A549 (cell line): ENCODE data around the gene CTIF.

Experiments used
- CHD4 ChIP-seq: fragments of 200-600 bp; sonication (generic); IDR thresholded peaks from 2 replicates; pipeline ENCODE4 v1.6.1; 2016; ENCODE audit warnings: antibody characterized with exemption, mild to moderate bottlenecking, borderline replicate concordance
- CTCF ChIP-seq: fragments of >200 bp; sonication (Bioruptor Twin); formaldehyde crosslinking; IDR thresholded peaks from 3 replicates; pipeline ENCODE4 v1.5.1; 2016
- GATA3 ChIP-seq: IDR thresholded peaks from 2 replicates; pipeline ENCODE4 v1.6.1; 2012; ENCODE audit warnings: borderline replicate concordance
- HEYL ChIP-seq: fragments of 250-450 bp; sonication (Bioruptor Pico); IDR thresholded peaks from 2 replicates; pipeline ENCODE4 v1.8.0; 2021; ENCODE audit warnings: mild to moderate bottlenecking, moderate library complexity
- MYC ChIP-seq: IDR thresholded peaks from 2 replicates; pipeline ENCODE4 v1.6.1; 2012; ENCODE audit warnings: mild to moderate bottlenecking, inconsistent platforms, low read length, improper control_type of control experiment, borderline replicate concordance
- NR3C1 ChIP-seq: fragments of >200 bp; sonication (Bioruptor Twin); formaldehyde crosslinking; IDR thresholded peaks from 3 replicates; pipeline ENCODE4 v1.6.1; 2017
- PBX3 ChIP-seq: IDR thresholded peaks from 2 replicates; pipeline ENCODE4 v1.6.1; 2012
- POLR2A ChIP-seq: IDR thresholded peaks from 2 replicates; pipeline ENCODE4 v1.6.1; 2012; ENCODE audit warnings: mild to moderate bottlenecking, low read length
- RFX5 ChIP-seq: fragments of 450-650 bp; IDR thresholded peaks from 2 replicates; pipeline ENCODE4 v1.7.1; 2014; ENCODE audit warnings: antibody characterized with exemption, mild to moderate bottlenecking, moderate library complexity
- RNF2 ChIP-seq: fragments of 200-600 bp; sonication (generic); IDR thresholded peaks from 2 replicates; pipeline ENCODE4 v1.6.1; 2016; ENCODE audit warnings: low read depth, mild to moderate bottlenecking, antibody characterized with exemption, moderate library complexity, borderline replicate concordance

- no peak for TF ChIP-seq MYC
- TF ChIP-seq CTCF, result no peak
- no peak for TF ChIP-seq GATA3
- no peak for TF ChIP-seq RFX5
- no peak for TF ChIP-seq POLR2A
- no peak for TF ChIP-seq CHD4
- no peak for TF ChIP-seq HEYL (CRISPR knock-in tag)
- no peak for TF ChIP-seq RNF2
- no peak for TF ChIP-seq PBX3
- no peak for TF ChIP-seq NR3C1
Observed at GRCh38 chr18:48533340-48534070, 5.3 kb upstream of the CTIF start.
